GM04503 (cell line): Measurements from ENCODE around the gene ADAMTSL2.

ENCODE experiments used
- DNase-seq: peaks from one replicate; pipeline ENCODE4 v3.0.0-alpha.2; 2012; ENCODE audit warnings: low read depth

Gene ADAMTSL2

GRCh38 chr9:133534346-133535291 is at the start of gene ADAMTSL2:
Gene ADAMTSL2 (plus strand): TSS chr9:133534704. CDS start chr9:133536713, 2,009 bp downstream.
- no peak for DNase-seq

DNA sequence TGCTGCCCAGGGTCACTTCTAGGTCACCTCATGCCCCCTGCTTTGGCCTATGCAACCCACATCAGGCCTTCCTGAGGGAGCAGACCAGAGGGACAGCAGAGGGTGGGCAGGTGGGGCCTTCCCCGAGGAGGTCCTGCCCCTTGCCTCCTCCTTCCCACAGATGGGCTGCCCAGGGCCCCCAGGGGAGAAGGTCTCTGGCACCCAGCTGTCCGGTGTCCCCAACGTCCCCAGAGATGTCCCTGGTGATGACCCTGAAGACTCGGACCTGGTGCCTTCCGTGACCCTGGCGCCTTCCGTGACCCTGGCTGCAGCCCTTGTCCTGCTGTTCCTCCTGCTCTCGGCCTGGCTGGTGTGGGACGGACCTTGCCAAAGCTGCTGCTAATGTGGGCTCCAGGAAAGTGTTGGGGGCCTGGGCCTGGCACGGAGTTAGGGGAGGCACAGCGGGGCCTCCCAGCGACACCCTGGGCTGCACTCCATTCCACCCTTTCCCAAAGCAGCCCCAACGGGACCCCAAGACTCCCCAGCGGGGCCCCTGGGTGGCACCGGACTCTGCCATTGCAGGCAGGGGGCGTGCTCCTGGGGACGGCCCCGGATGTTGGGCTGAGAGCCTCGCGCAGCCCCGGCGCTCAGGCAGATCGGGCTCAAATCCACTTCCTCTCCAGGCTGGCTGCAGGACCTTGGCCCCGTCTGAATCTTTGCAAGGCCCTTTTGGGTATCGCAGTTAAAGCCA is 48.8 kb upstream of the ADAMTSL2 start:
- DNase-seq: no peak

- DNase-seq: no peak
These were observed 47.2 kb upstream of the ADAMTSL2 start for GRCh38 chr9:133487331-133487725.

- DNase-seq: no peak
These were observed 45.7 kb upstream of the ADAMTSL2 start for GRCh38 chr9:133488686-133489252.

DNA sequence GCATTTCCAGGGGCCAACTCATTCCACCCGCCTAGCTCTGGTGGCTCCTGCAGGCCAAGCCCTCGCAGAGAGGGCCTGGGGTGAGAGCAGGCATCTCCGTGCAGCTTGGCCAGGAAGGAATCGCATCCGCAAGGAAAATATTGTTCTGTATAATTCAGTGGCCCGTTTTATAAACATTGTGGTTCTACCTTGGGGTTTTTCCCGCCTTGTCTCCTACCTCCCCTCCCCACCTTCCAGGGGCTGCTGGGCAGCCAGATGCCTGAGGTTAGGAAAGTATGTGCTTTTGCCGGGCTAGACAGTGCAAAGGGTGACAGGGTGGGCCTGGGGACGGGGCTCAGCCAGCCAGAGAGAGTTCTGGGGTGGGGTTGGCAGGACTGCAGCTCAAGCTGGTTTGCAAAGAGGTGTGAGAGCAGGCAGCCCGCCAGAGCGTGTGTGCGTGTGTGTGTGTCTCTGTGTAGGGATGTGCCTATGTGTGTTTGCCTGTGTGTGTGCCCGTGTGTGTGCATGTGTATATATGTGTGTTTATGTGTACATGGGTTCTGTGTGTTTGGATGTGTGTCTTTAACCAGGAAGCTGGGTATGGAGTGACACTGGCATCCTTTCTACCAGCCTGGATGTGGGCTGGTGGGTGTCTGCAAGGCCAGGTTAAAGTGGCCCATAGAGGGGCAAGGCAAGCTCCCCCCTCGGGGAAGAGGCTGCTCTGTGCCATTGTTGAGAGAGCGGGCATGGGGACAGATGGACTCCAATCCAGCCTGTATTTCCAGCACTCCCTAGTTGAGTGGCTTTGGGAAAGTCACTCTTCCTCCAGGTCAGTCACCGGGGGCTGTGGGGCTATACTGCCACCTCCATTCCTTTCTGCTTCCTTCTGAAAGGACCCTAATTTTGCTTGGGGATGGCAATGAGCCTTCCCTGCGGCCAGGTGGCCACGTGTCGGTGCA is 45.0 kb upstream of the ADAMTSL2 start:
- DNase-seq: no peak

DNA sequence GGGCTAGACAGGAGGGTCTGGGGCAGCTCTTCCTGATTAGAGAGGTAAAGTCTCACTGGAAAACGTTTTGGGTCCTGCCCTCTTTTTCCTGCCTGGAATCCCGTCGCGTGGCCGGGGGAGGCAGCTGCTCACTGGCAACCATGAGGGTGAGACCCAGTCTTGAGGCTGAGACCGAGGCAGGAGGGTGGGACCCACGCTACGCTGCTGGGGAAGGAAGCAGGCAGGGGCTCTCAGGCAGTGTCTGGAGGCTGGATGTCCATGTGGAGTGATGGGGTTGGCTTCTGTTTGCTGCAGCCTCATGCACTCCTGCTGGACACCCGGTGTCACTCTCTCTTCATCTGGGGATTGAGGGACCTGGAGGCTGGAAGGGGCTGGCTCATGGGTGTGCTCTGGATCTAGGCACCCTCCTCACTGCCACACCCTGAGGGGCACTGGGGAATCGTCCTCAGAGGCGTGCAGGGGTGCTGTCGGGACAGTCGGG is 44.3 kb upstream of the ADAMTSL2 start:
- no peak for DNase-seq

DNA sequence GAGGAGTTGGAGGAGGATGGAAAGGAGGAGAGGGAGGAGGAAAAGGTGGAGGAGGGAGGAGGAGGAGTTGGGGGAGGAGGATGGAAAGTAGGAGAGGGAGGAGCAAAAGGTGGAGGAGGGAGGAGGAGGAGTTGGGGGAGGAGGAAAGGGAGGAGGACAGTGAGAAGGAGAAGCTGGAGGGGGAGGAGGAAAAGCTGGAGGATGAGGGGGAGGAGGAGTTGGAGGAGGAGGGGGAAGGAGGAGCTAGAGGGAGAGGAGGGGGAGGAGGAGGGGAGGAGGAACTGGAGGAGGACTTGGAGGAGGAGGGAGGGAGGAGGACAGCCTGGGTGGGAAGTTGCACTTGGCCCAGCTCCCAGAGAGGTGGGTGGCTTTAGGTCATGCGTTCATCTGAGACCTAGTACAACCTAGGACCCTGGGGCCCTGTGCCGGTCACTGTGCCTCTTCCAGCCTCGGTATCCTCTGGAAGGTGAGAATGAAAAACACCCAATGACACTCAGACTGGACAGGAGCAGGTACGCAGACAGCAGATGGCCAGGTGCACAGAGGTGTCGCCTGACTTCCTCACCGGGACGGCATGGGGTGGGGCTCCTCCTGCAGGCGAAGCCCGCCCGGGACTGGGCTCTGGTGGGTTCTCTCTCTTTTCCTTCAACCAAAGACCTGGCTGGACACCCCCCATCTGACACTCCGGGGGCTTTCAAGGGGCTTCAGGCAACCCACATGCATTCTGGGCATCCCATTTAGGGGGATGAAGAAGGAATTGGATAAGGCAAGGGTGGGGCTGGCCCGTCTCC is 43.4 kb upstream of the ADAMTSL2 start:
- no peak for DNase-seq

DNA sequence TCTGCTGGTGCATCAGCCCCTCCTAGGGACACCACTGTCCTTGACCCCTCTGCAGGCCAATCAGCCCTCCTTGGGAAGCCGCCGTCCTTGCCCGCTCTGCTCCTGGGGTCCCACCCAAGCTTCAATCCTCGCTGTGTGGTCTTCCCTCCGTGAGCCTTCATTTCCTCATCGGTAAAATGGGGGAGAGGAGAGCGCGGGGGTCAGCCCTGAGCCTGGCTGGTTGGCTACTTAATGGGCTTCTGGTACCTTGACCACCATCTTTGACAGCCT is 42.9 kb upstream of the ADAMTSL2 start:
- DNase-seq: no peak

DNA sequence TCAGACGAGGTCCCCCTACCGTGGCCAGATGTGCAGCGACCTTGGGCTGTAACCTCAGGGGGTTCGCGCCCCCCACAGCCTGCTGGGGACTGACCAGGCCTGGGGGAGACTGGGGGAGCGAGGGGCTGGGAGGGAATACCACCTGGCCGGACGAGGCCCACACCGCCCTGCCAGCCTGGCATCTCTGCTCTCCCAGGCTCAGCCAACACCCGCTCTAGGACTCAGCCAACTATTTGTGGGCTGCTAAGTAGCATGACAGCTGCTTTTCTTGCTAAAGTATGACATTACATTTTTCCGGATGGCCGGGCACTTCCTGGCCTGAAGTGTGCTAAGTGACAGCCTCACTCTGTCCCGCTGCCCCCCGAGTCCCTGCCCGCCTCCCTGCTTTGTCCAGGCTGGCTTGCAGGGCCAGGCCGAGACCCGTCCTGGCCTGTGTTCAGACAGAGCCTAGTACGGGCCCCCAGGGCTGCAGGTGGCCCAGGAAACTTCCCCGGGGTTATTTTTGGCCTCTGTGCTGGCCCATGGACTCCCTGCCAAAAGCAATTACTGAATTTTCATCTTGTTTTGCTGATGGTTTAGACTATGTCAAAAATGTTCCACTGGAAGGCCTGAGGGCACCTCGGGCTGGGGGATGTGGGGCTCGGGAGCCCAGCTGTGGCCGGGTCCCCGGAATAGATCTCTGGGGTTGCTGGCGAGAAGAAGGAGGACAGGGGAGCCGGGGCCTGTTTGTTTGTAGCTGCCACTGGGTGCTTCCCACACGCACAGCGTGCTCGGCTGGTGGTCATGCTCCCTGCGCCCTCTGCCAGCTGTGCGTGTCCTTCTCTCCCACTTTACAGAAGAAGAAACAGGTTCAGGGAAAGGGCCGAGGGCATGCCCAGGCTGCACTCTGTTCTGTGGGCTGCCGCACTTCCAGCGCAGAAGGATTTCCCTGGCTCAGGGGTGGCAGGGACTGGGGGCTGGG is 42.2 kb upstream of the ADAMTSL2 start:
- no peak for DNase-seq

- no peak for DNase-seq
These were observed 41.1 kb upstream of the ADAMTSL2 start for GRCh38 chr9:133493428-133493827.

DNA sequence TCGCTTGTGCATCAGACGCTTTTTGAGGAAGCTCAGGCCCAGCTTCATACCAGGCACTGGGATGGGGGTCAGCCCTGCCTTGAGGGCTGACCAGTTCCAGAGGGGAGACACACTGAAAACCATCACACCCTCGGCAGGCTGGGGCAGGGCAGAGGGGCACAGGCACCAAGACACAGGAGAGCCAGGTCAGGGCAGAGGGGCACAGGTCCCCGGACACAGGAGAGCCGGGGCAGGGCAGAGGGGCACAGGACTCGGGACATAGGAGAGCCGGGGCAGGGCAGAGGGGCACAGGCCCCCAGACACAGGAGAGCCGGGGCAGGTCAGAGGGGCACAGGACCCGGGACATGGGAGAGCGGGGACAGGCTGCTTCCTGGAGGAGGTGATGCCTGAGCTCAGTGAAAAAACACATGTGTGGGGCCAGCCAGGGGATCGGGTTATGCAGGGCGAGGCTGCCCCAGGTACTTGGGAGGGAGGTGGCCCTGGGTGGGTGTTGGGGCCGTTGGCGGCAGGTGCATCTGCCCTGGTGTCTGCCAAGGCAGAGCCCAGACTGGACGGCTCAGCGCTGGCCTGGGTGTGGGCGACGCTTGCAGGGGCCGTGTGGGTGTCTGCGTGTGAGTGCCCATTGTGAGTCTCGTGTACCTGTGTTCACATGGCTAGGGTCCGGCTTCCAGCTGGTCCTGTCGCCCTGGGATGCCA is 40.5 kb upstream of the ADAMTSL2 start:
- no peak for DNase-seq

GRCh38 chr9:133494636-133495326 is 39.7 kb upstream of the ADAMTSL2 start:
- no peak for DNase-seq

DNA sequence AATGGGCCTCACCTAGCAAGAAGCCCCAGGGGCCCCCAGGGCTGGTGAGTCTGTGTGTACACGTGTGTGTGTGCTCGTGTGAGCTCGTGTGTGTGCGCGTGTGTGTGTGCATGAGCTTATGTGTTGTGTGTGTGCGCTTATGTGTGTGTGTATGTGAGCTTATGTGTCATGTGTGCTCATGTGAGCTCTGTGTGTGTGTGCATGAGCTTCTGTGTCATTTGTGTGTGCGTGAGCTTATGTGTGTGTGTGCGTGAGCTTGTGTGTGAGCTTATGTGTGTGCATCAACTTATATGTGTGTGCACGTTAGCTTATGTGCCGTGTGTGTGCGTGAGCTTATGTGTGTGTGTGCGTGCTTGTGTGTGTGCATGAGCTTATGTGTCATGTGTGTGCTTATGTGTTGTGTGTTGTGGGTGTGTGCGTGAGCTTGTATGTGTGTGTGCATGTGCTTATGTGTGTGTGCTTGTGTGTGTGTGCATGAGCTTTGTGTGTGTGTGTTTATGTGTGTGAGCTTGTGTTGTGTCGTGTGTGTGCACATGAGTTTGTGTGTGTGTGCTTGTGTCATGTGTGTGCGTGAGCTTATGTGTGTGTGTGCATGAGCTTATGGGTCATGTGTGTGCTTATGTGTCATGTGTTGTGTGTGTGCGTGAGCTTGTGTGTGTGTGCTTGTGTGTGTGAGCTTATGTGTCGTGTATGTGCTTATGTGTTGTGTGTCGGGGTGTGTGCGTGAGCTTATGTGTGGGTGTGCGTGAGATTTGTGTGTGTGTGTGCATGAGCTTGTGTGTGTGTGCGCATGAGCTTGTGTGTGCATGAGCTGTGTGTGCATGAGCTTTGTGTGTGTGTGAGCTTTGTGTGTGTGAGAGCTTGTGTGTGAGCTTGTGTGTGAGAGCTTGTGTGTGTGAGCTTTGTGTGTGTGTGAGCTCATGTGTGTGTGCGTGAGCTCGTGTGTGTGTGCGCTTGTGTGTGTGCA is 38.9 kb upstream of the ADAMTSL2 start:
- no peak for DNase-seq

- DNase-seq: no peak
These were observed 37.4 kb upstream of the ADAMTSL2 start for GRCh38 chr9:133496861-133497842.

DNA sequence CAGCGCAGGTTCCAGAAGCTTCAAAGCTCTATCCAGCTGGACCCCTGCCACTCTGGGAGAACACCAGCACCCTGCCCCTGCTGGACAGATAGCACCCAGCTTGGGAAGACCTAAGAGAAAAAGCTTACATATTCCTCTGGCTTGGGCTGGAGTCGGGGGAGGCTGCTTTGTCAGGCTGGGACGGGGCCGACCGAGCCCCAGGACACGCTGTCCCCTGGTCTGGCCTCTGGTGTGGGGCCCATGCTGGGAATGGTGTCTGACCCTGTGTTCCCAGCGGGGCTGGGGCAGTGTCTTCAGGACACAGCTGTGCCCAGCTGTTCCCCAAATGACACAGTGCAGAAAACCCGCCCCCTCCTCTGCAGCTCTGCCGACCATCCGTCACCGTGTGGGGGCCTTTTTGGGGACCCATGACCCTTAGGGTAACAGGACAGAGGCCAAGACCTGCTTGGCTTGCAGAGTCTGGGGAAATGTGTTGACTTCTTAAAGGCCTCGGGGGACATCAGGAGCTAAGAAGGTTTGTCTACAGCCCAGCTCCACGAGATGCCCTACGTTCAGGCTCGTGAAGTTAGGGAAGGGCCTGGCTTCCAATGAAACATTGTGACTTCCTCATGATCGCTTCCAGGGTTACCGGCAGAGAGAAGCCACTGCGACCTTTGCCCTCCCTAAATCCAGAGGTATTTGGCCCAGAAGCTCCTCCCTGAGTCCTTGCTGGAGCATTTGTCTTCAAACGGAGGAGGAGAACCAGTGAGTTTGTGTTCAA is 35.2 kb upstream of the ADAMTSL2 start:
- no peak for DNase-seq
